Endothelial cell (in vitro differentiated cells): ENCODE measurements around the gene AKNA. TPM values are rescaled to one million over a fixed set of nuclear protein-coding genes. Genes with fewer than 3 reads are reported as not detected.
A peak's percentile ranks its signal among the peaks of the same experiment; 100 is the strongest.

Experiments
- DNase-seq: peaks from one replicate; pipeline ENCODE4 v3.0.0; 2021; ENCODE audit warnings: low spot score
- H3K27ac Mint-ChIP-seq: one replicate; pipeline ENCODE4 v1.8.0; 2021; ENCODE audit warnings: mixed read lengths, inconsistent platforms; ENCODE audit not compliant: unreplicated experiment
- H3K27me3 Mint-ChIP-seq: one replicate; pipeline ENCODE4 v1.8.0; 2021; ENCODE audit warnings: mild to moderate bottlenecking, moderate library complexity, mixed read lengths, inconsistent platforms; ENCODE audit not compliant: unreplicated experiment
- H3K36me3 Mint-ChIP-seq: one replicate; pipeline ENCODE4 v1.8.0; 2021; ENCODE audit warnings: mild to moderate bottlenecking, low read depth, mixed read lengths, inconsistent platforms; ENCODE audit not compliant: unreplicated experiment
- H3K4me1 Mint-ChIP-seq: one replicate; pipeline ENCODE4 v1.8.0; 2021; ENCODE audit warnings: mild to moderate bottlenecking, mixed read lengths, inconsistent platforms; ENCODE audit not compliant: unreplicated experiment
- H3K4me3 Mint-ChIP-seq: one replicate; pipeline ENCODE4 v1.8.0; 2021; ENCODE audit warnings: mild to moderate bottlenecking, mixed read lengths, inconsistent platforms; ENCODE audit not compliant: unreplicated experiment
- H3K9me3 Mint-ChIP-seq: one replicate; pipeline ENCODE4 v1.8.0; 2021; ENCODE audit warnings: mixed read lengths, inconsistent platforms; ENCODE audit not compliant: unreplicated experiment
- CTCF ChIP-seq: fragments of 200-600 bp; sonication (generic); IDR thresholded peaks from one replicate; pipeline ENCODE4 v1.5.0; 2021; ENCODE audit warnings: antibody characterized with exemption; ENCODE audit not compliant: unreplicated experiment
- total RNA-seq: library from RNA; stranded (reverse); fragmentation: NEBNext Ultra II Directional; extraction: Animal tissue kit (Norgen Biotek cat#: 25700); gene quantifications from one replicate; pipeline ENCODE4 v1.2.1, GENCODE V29; 2021; ENCODE audit not compliant: unreplicated experiment

Gene AKNA
- total RNA-seq, 1 donor from 2014 or later: 79.1 TPM

- H3K36me3 Mint-ChIP-seq: no peaks in the 10 kb centered on the region
- peak overlapping the region; percentile 98 for H3K27ac Mint-ChIP-seq
- H3K4me3 Mint-ChIP-seq: peak overlapping the region; percentile 93
- DNase-seq: peak; percentile 98
- H3K4me1 Mint-ChIP-seq: peaks cover 22% of the 10 kb centered on the region
- peaks cover 6% of the 10 kb centered on the region for H3K27me3 Mint-ChIP-seq
- H3K9me3 Mint-ChIP-seq: no peaks in the 10 kb centered on the region
- TF ChIP-seq CTCF: no peak
These were observed 10.2 kb upstream of the AKNA start for GRCh38 chr9:114397848-114398605.

GRCh38 chr9:114397219-114397847, 9.6 kb upstream of the AKNA start:
- Mint-ChIP-seq H3K4me1 (peaks cover 20% of the 10 kb centered on the region), H3K4me3 (peak overlapping the region; percentile 93), H3K27me3 (peaks cover 6% of the 10 kb centered on the region), H3K27ac (peak overlapping the region; percentile 98), H3K36me3 (no peaks in the 10 kb centered on the region), H3K9me3 (no peaks in the 10 kb centered on the region)
- TF ChIP-seq CTCF: no peak
- DNase-seq: no peak

- DNase-seq: no peak
- no peak for TF ChIP-seq CTCF
- H3K4me3 Mint-ChIP-seq: peak overlapping the region; percentile 51
- H3K27ac Mint-ChIP-seq: peak overlapping the region; percentile 98
- peaks cover 8% of the 10 kb centered on the region for H3K27me3 Mint-ChIP-seq
- peaks cover 19% of the 10 kb centered on the region for H3K4me1 Mint-ChIP-seq
- no peaks in the 10 kb centered on the region for H3K36me3 Mint-ChIP-seq
- H3K9me3 Mint-ChIP-seq: no peaks in the 10 kb centered on the region
These were observed 8.9 kb upstream of the AKNA start for GRCh38 chr9:114396558-114397218.

GRCh38 chr9:114395768-114396167, 8.0 kb upstream of the AKNA start:
- TF ChIP-seq CTCF: no peak
- Mint-ChIP-seq H3K9me3 (no peaks in the 10 kb centered on the region), H3K27ac (no peak overlapping the region), H3K4me3 (no peak overlapping the region), H3K36me3 (no peaks in the 10 kb centered on the region), H3K4me1 (peaks cover 21% of the 10 kb centered on the region), H3K27me3 (peaks cover 8% of the 10 kb centered on the region)
- no peak for DNase-seq

GRCh38 chr9:114395334-114395617, 7.5 kb upstream of the AKNA start:
- Mint-ChIP-seq H3K27me3 (peaks cover 8% of the 10 kb centered on the region), H3K27ac (no peak overlapping the region), H3K36me3 (no peaks in the 10 kb centered on the region), H3K4me1 (peaks cover 26% of the 10 kb centered on the region), H3K4me3 (no peak overlapping the region), H3K9me3 (no peaks in the 10 kb centered on the region)
- DNase-seq: no peak
- no peak for TF ChIP-seq CTCF
